Glomerular visceral epithelial cell (primary cell): ENCODE measurements around the gene TCF19.
"Not testable (repeated sequence)": the region's sequence is repeated elsewhere in the genome, so short reads cannot be mapped to it uniquely, and the experiment has no call there.

Source experiments
- DNase-seq: peaks from one replicate; pipeline ENCODE4 v3.0.0-alpha.2; 2016; ENCODE audit errors: extremely low spot score

Gene TCF19

DNA sequence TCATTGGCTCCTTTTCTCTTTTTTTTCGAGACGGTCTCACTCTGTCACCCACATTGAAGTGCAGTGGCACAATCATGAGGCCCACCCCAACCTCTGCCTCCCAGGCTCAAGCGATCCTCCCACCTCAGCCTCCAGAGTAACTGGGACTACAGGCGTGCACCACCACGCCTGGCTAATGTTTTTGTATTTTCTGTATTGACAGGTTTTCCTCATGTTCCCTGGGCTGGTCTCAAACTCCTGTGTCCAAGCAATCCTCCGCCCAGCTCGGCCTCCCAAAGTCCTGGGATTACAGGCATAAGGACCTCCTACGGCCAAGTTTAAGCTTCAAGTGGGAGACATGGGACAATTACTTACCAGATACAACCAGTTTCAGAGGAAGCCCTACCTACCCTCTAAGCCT, 21.5 kb downstream of the TCF19 start:
- no peak for DNase-seq

- DNase-seq, result no peak
Measured at GRCh38 chr6:31180500-31180899, 22.1 kb downstream of the TCF19 start.

DNA sequence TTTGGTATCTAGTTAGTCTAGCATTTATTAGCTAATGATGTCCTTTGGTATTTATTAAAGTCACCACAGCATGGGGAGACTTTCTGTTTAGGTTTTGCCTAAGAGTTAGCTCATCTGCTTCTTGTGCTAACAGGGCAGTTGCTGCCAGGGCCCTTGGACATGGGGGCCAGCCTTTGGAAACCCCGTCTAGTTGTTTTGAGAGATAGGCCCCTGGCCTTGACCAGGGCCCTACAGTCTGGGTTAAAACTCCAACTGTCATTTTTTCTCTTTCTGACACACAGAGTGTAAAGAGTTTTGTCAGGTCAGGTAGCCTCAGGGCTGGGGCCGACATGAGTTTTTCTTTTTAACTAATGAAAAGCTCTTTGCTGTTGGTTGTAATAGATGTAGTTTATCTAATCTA, 24.9 kb downstream of the TCF19 start:
- not testable (repeated sequence) for DNase-seq

DNA sequence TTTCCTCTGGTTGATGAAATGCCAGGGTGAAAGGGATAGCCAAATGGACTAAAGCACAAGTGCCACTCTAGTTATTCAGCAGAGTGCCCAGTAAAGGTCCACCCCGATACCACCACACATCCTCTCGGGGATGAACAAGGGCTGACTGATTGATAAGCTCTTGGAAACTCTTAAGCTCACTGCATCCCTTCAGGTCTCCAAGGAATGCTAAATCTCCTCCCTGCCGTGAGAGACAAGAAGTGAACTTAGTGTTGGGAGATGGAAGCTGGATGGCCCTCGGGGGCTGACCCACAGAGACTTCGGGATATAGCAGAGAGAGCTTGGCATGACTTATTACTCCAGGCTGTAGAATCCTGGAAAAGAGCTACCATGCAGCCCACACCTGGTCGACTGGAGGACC, 25.5 kb downstream of the TCF19 start:
- DNase-seq, result not testable (repeated sequence)

DNA sequence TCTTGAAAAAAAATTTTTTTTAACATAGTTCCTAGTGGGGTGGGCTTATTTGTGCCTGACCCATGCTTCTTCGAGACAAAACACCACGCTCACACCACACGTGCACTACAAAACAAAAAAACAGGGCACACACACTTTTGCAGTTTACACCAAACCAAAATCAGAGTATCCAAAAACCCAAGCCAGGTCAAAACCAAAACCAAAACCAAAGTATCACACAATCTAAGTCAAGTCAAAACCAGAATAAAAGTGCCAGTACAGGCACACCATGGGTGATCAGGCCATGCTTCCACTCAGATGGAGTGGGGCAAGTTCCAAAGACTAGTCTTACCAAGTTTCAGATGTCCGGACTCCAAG, 27.3 kb downstream of the TCF19 start:
- not testable (repeated sequence) for DNase-seq

DNA sequence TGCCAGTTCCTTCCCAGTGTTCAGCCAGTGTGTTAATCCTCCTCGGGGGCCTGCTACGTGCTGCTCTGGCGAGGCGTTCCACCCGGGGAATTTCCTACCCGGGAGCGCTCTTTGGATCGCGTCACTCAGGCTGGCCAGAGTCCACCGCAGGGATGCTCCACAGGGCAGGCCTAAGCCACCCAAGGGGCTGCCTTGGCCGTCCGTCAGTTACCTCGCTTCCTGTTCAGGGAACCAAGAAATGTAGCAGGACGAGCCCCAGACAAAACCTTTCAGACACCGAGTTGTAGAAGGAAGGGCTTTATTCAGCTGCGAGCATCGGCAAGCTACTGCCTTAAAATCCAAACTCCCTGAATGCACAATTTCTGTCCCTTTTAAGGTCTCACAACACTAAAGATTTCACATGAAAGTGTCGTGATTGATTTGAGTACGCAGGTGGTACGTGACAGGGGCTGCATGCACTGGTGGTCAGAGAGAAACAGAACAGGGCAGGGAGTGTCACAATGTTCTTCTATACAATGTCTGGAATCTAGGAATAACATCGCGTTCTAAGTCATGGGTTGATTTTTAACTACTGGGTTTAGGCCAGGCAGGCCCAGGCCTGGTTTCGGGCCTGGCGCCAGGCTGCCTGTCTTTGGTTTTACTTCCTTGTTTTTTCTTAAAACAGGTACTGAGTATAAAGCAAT, 27.8 kb downstream of the TCF19 start:
- DNase-seq, result peak; percentile 96

- no peak for DNase-seq
Measured at GRCh38 chr6:31187780-31188194, 29.4 kb downstream of the TCF19 start.

- DNase-seq, result not testable (repeated sequence)
Measured at GRCh38 chr6:31189223-31189622, 30.8 kb downstream of the TCF19 start.

- no peak for DNase-seq
Measured at GRCh38 chr6:31190488-31190887, 32.1 kb downstream of the TCF19 start.

DNA sequence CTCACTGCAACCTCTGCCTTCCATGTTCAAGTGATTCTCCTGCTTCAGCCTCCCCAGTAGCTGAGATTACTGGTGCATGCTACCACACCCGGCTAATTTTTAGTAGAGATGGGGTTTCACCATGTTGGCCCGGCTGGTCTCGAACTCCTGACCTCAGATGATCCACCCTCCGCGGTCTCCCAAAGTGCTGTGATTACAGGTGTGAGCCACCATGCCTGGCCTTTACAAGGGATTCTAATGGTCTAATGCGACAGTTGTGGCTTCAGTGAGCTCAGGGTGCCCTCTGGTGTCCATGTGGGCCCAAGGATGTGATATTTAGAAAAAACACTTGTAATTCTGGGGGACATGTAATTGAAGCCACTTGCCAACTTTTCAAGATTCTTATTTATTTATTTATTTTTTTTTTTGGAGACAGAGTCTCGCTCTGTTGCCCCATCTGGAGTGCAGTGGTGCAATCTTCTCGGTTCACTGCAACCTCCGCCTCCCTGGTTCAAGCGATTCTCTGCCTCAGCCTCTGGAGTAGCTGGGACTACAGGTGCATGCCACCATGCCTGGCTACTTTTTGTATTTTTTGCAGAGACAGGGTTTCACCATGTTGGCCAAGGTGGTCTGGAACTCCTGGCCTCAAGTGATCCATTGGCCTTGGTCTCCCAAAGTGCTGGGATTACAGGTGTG, 34.2 kb downstream of the TCF19 start:
- DNase-seq, result peak; percentile 81

DNA sequence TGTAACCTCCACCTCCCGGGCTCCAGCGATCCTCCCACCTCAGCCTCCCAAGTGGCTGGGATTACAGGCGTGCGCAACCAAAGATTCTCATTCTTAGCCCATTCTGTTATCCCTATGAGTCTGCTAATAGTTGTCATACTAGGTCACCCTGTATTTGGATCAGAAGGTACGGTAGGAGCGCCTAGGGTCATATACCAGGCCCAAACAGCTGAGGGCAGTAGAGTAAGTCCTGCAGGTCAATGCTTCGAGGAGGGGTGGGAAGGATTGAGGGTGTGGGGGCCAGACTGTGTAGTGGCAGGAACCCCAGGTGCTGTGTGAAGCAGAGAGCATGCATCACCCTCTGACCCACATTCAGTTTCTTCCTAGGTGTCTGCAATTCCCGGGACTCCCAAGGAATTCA, 34.8 kb downstream of the TCF19 start:
- no peak for DNase-seq

- DNase-seq, result no peak
Measured at GRCh38 chr6:31194061-31194834, 35.9 kb downstream of the TCF19 start.

- not testable (repeated sequence) for DNase-seq
Measured at GRCh38 chr6:31195308-31195979, 37.1 kb downstream of the TCF19 start.

GRCh38 chr6:31196251-31197022, 38.0 kb downstream of the TCF19 start:
- not testable (repeated sequence) for DNase-seq

DNA sequence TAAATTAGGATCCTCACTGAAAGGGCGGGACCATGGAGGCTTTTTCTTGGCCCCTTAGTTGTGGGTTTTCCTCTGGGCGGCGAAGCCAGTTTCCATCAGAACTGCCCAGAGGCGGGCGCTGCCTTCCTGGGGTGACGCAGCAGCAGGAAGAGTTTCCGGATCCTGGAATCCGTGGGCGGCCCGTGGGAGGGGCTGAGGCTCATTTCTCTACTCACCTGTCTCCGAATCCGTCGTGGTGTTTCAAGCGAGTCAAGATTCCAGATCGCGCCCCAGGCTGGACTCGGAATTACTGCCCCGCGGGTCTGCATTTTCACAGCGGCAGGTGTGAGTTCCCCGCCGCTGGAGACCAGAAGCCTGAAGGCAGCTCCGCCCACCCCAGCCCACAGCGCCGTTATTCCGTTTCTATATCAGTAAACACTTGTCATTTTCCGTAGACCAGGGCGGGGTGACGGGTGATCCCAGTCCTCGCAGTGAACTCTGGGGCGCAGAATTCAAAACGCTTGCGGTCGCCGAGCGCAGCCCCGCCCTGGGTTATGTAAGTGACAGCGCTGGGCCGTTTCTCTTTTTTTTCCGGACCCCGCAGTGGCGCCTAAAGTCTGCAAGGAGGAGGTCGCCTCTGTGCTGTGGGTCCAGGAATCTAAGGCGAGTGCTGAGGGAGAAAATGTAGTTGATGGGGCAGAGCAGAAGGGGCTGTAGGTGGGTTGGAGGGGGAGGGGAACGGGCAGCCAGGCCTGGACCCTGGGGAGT, 39.3 kb downstream of the TCF19 start:
- peak; percentile 86 for DNase-seq

GRCh38 chr6:31199105-31199452, 40.7 kb downstream of the TCF19 start:
- DNase-seq, result not testable (repeated sequence)

DNA sequence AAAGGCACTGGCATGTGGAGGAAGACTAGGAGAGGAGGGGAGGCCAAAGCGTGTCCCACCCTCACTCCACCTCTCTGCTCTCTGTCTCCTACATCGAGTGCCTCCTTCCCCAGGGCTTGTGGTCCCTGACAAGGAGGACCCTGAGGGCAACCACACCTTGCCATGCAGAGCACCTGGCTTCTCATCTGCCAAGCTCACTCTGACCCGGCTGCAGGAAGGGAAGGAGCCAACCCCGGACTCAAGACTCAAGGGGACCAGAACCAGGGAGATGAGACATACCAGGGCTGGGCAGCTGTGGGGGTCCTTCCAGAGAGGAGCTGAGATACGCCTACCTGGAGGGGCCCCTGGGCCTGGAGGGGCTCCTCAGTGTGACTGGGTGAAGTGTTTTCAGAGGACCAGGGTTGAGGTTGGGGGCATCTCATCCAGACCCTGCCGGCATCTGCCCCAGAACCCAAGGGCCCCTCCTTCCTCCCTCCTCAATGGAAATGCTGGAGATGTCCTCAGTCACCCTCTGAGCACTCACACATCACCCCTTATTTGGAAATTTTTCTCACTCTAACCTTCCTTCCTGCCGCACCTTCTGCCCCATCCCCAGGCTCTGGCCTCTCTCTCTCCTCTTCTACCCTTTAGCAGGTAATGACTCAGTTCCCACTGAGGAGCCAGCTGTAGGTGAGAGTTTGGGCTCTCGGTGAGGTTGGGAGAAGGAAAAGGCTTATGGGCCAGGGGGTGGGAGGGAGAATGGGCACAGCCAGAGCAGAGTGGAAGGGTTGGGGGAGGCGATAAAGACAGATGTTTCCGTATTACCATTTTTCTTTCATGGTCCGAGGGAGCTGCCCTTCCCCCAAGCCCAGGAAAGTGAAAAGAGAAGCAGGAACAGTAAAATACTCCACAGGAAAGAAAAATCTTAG, 44.1 kb downstream of the TCF19 start:
- DNase-seq, result no peak

GRCh38 chr6:31203345-31203979, 45.1 kb downstream of the TCF19 start:
- DNase-seq, result peak; percentile 65

GRCh38 chr6:31204751-31205145, 46.4 kb downstream of the TCF19 start:
- no peak for DNase-seq
